Right lung (tissue), 5 donors: Measurements from ENCODE around the gene CNTFR. TPM values are rescaled to one million over a fixed set of nuclear protein-coding genes. Genes with fewer than 3 reads are reported as not detected.

Source experiments
- DNase-seq, 2 donors: peaks; one replicate each; pipeline ENCODE4 v3.0.0-alpha.2; 2013
- polyA plus RNA-seq, 5 donors: library from polyadenylated mRNA; unstranded; fragments of 120-200 nt; gene quantifications; one replicate each; pipeline versions ENCODE4 v1.2.1 to v1.2.3, GENCODE V29; 2013; ENCODE audit warnings: inconsistent platforms in 1 of 5, low replicate concordance in 1 of 5; ENCODE audit not compliant: insufficient read length in 5 of 5, insufficient read depth in 1 of 5

CNTFR gene
- polyA plus RNA-seq, 5 donors = 24.2 to 42.1 (median 32.7) TPM

GRCh38 chr9:34512131-34513078, 77.1 kb downstream of the CNTFR start:
- DNase-seq = no peak

GRCh38 chr9:34510497-34511468, 78.7 kb downstream of the CNTFR start:
- DNase-seq = no peak

GRCh38 chr9:34508951-34509350, 80.6 kb downstream of the CNTFR start:
- DNase-seq = no peak

- no peak for DNase-seq
Observed at GRCh38 chr9:34508463-34508862, 81.1 kb downstream of the CNTFR start.

- DNase-seq = no peak
Observed at GRCh38 chr9:34507966-34508365, 81.6 kb downstream of the CNTFR start.

- no peak for DNase-seq
Observed at GRCh38 chr9:34507556-34507955, 82.0 kb downstream of the CNTFR start.

GRCh38 chr9:34506623-34507022, 82.9 kb downstream of the CNTFR start:
- no peak for DNase-seq

- no peak for DNase-seq
Observed at GRCh38 chr9:34505370-34506120, 84.0 kb downstream of the CNTFR start.

GRCh38 chr9:34503406-34503805, 86.1 kb downstream of the CNTFR start:
- no peak for DNase-seq

- no peak for DNase-seq
Observed at GRCh38 chr9:34502891-34503290, 86.6 kb downstream of the CNTFR start.

GRCh38 chr9:34502471-34502870, 87.1 kb downstream of the CNTFR start:
- DNase-seq = no peak

GRCh38 chr9:34501889-34502425, 87.6 kb downstream of the CNTFR start:
- peak; percentile 72 to 73 for DNase-seq

Other genes with a start within 250 kb of the CNTFR start
- gene MYORG, start 212.8 kb downstream of the CNTFR start, polyA plus RNA-seq = 1 to 10 TPM; 2.4 to 4.6 (median 3.8) TPM
- 10 to 100 TPM; 11.6 to 15.5 (median 14.7) TPM for gene FAM219A, start 131.2 kb downstream of the CNTFR start, polyA plus RNA-seq
- gene DNAI1, start 130.9 kb downstream of the CNTFR start, polyA plus RNA-seq = 10 to 100 TPM in 1 of 5 donors, 1 to 10 TPM in 4; 1.4 to 10.9 (median 7.4) TPM
- gene ENHO, start 66.7 kb downstream of the CNTFR start, polyA plus RNA-seq = 1 to 10 TPM in 3 of 5 donors, under 1 TPM in 2; 0.98 to 2.7 (median 1.1) TPM
- 10 to 100 TPM; 18.4 to 26.2 (median 20.2) TPM for gene RPP25L, start 22.4 kb upstream of the CNTFR start, polyA plus RNA-seq
- 100 to 1,000 TPM in 1 of 5 donors, 10 to 100 TPM in 4; 86.1 to 101 (median 96.5) TPM for gene DCTN3, start 30.8 kb upstream of the CNTFR start, polyA plus RNA-seq
- under 1 TPM in 3 of 5 donors, not detected in 2; 0.13 to 0.27 (median 0.17) TPM for gene ARID3C, start 39.3 kb upstream of the CNTFR start, polyA plus RNA-seq
- 10 to 100 TPM; 35.9 to 56.3 (median 36.8) TPM for gene SIGMAR1, start 48.1 kb upstream of the CNTFR start, polyA plus RNA-seq
- gene GALT, start 57.0 kb upstream of the CNTFR start, polyA plus RNA-seq = 10 to 100 TPM; 61.6 to 87.8 (median 75.1) TPM
- 100 to 1,000 TPM in 3 of 5 donors, 10 to 100 TPM in 2; 86.7 to 124 (median 108) TPM for gene IL11RA, start 62.5 kb upstream of the CNTFR start, polyA plus RNA-seq
- gene CCL27, start 72.9 kb upstream of the CNTFR start, polyA plus RNA-seq = 1 to 10 TPM in 1 of 5 donors, under 1 TPM in 3, not detected in 1; 0.57 to 1.1 (median 0.87) TPM
- under 1 TPM in 3 of 5 donors, not detected in 2; 0.51 to 0.74 (median 0.67) TPM for gene CCL19, start 101.6 kb upstream of the CNTFR start, polyA plus RNA-seq
- 100 to 1,000 TPM; 106 to 169 (median 142) TPM for gene CCL21, start 120.4 kb upstream of the CNTFR start, polyA plus RNA-seq